Mammary epithelial cell (primary cell): ENCODE results near the gene SLC17A2.

Experiments used
- CTCF ChIP-seq, 2 donors: IDR thresholded peaks in 1 of 2; conservative IDR thresholded peaks in 1 of 2; 2 replicates each; pipeline ENCODE4 v1.5.1; 2011 to 2012; ENCODE audit warnings: inconsistent platforms in 2 of 2, low read length in 2 of 2, mild to moderate bottlenecking in 2 of 2, control low read depth in 1 of 2, low read depth in 1 of 2; ENCODE audit not compliant: insufficient read depth in 1 of 2; ENCODE audit errors: extremely low read depth in 1 of 2
- EZH2 ChIP-seq: IDR thresholded peaks from 2 replicates; pipeline ENCODE4 v1.6.1; 2012; ENCODE audit warnings: low read length, inconsistent platforms, borderline replicate concordance

- TF ChIP-seq CTCF (conservative IDR thresholded peaks at IDR 0.05 in 1 of 2, IDR thresholded peaks at IDR 0.05 in 1 of 2; ENCODE audit: extremely low read depth in 1 of 2, insufficient read depth in 1 of 2, low read depth in 1 of 2, low read length in 2 of 2) (no peak), EZH2 (no peak)
Observed at GRCh38 chr6:25888626-25889025, 41.9 kb downstream of the SLC17A2 start.
